ENCODE results near the gene MED13L. TPM values are rescaled to one million over a fixed set of nuclear protein-coding genes. Genes with fewer than 3 reads are reported as not detected.

The MED13L gene
- total RNA-seq, 1 donor = 180 TPM

DNA sequence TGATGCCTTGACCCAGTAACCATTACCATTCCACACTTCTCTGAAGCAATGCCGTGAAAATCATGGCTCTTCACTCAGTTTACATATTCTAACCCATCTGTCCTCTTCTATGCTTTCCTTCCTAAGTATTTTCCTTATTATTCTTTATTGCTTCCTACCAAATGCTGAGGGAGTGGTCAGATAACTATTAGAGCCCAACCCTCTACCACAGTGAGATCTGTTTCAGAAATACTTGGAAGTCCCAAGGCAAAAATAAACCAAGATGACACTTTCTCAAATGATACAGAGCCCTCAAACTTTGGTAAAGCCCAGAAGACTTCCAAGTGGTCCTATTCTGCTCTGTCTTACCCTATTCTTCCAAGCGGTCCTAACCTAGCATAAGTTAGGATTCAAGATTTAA is 68.0 kb downstream of the MED13L start:
- TF ChIP-seq, protein P1, sequence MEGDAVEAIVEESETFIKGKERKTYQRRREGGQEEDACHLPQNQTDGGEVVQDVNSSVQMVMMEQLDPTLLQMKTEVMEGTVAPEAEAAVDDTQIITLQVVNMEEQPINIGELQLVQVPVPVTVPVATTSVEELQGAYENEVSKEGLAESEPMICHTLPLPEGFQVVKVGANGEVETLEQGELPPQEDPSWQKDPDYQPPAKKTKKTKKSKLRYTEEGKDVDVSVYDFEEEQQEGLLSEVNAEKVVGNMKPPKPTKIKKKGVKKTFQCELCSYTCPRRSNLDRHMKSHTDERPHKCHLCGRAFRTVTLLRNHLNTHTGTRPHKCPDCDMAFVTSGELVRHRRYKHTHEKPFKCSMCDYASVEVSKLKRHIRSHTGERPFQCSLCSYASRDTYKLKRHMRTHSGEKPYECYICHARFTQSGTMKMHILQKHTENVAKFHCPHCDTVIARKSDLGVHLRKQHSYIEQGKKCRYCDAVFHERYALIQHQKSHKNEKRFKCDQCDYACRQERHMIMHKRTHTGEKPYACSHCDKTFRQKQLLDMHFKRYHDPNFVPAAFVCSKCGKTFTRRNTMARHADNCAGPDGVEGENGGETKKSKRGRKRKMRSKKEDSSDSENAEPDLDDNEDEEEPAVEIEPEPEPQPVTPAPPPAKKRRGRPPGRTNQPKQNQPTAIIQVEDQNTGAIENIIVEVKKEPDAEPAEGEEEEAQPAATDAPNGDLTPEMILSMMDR (IDR thresholded peaks at IDR 0.05; ENCODE audit: insufficient read depth, low read length) = no peak
- no peak for DNase-seq (ENCODE audit: low read depth)
- H3K4me3 ChIP-seq (ENCODE audit: low read depth, low read length) = no peak overlapping the region

DNA sequence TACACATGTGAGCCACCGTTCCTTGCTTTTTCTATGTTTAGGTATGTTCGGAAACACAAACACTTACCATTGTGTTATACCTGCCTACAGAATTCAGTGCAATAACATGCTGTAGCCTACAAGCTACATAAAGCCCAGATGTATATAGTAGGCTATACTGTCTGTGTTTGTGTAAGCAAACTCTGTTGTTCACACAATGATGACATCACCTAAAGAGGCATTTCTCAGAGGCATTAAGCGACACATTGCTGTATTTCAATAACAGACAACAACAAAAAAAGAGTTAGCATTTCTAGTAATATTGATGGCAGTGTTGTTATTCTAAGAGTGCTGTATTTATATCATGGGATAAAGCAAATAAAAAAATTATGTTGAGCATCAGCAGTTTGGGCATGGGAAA is 70.2 kb downstream of the MED13L start:
- TF ChIP-seq, protein P1 (IDR thresholded peaks at IDR 0.05; ENCODE audit: insufficient read depth, low read length) = no peak
- no peak overlapping the region for H3K4me3 ChIP-seq (ENCODE audit: low read depth, low read length)
- no peak for DNase-seq (ENCODE audit: low read depth)

DNA sequence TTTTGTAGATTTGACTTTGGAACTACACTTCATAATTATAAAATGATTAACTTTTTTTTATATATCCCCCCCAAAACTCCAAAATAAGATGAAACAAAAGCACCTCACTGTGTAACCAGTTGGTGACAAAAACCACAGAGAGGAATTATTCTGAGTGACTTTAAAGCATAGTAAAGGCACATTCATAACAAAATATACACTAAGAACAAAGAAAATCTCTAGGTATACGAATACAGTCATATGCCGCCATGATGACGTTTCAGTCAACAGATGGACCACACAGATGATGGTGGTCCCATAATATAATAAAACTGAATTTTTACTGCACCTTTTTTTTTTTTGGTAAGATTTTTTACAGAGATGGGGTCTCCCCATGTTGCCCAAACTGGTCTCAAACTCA is 70.7 kb downstream of the MED13L start:
- TF ChIP-seq, protein P1 (IDR thresholded peaks at IDR 0.05; ENCODE audit: insufficient read depth, low read length) = no peak
- no peak overlapping the region for H3K4me3 ChIP-seq (ENCODE audit: low read depth, low read length)
- no peak for DNase-seq (ENCODE audit: low read depth)

DNA sequence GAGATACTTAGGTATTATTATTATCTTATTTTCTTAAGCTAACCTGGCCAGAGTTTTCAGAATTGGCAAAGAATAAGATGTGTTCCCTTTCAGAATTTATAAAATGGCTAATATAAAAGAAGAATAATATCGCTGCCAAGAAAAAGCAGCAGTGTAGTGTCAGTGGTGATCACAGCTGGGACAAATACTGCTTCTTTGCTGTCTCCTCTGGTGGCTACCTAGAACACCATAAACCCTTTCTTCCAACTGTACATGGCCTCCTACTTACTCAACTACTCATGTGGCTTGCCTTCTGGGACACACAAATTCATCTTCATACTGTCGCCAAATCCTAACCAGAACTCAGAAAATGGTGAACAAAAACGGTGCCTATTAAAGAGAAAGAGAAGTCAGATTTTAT is 72.7 kb downstream of the MED13L start:
- H3K4me3 ChIP-seq (ENCODE audit: low read depth, low read length) = no peak overlapping the region
- DNase-seq (ENCODE audit: low read depth) = no peak
- TF ChIP-seq, protein P1 (IDR thresholded peaks at IDR 0.05; ENCODE audit: insufficient read depth, low read length) = no peak

DNA sequence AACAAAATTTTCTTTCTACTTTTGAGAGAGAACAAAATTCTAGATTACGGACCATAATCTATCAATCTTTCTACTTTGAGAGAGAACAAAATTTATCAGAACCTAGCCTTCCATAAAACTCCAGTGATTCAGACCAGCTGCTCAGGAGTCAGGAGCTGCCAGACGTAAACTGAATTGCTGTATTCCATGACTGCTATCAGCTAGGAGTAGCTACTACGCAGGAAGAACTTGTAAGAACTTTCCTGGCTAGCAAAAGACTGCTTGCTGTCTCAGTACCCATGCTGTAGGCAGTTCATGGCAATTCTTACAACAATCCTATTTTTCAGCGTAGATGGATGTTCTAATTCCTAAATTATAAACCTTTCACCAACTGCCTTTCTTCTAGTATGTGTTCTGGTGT is 73.3 kb downstream of the MED13L start:
- H3K4me3 ChIP-seq (ENCODE audit: low read depth, low read length) = no peak overlapping the region
- DNase-seq (ENCODE audit: low read depth) = peak; percentile 34
- TF ChIP-seq, protein P1 (IDR thresholded peaks at IDR 0.05; ENCODE audit: insufficient read depth, low read length) = no peak

DNA sequence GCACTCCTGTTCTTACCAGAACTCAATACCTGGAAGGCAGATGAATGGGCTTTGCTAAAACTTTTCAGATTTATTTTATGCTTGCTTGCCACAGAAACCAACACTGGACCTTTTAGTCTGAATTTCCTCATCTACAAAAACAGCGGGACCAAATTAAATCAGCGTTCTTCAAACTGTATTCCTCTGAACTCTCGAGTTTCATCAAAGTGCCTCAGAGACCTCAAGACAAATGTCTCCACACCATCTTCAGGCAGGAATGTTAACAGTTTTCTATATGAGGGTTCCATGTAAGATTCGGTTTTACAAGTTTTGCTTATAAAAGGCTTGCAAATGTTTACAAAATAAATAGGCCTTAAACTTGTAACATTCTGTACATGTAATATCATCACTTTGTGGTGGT is 74.6 kb downstream of the MED13L start:
- H3K4me3 ChIP-seq (ENCODE audit: low read depth, low read length) = no peak overlapping the region
- TF ChIP-seq, protein P1 (IDR thresholded peaks at IDR 0.05; ENCODE audit: insufficient read depth, low read length) = peak; percentile 20
- DNase-seq (ENCODE audit: low read depth) = peak; percentile 21

DNA sequence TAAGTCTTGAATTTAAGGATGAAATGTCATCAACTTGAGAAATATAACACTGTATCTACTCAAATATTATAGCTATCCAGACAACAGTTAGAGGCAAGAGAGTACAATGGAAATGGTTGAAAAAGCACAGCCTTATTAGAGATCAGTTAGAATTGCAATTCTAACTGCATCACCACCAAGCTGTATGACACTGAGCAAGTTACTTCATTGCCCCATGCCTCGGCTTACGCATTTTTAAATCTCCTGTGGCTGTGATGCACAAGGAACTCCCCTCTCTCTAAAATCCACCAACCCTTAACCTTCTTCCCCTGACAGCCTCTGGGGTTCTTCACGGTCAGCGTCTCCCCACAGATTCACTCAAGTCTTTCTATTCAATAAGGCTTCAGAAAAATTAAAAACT is 75.1 kb downstream of the MED13L start:
- H3K4me3 ChIP-seq (ENCODE audit: low read depth, low read length) = no peak overlapping the region
- peak; percentile 37 for DNase-seq (ENCODE audit: low read depth)
- TF ChIP-seq, protein P1 (IDR thresholded peaks at IDR 0.05; ENCODE audit: insufficient read depth, low read length) = no peak

All from fibroblast of the aortic adventitia (primary cell).